GM23338 (cell line): Measurements from ENCODE around the gene N4BP2. TPM values are rescaled to one million over a fixed set of nuclear protein-coding genes. Genes with fewer than 3 reads are reported as not detected.

Experiments used
- ATAC-seq: fragments of 200-7000 bp; cut with Tn5 transposase; 3 replicates; pipeline ENCODE4 v1.9.1; 2020
- DNase-seq: peaks from one replicate; pipeline ENCODE4 v3.0.0-alpha.2; 2015; ENCODE audit warnings: low spot score
- H2AFZ ChIP-seq: fragments of 200-600 bp; sonication (generic); 2 replicates; pipeline ENCODE4 v1.8.0; 2016; ENCODE audit warnings: antibody characterized with exemption, mild to moderate bottlenecking, moderate library complexity
- H3F3A ChIP-seq: fragments of 200-600 bp; sonication (generic); replicated peaks from 2 replicates; pipeline ENCODE4 v1.8.0; 2017; ENCODE audit warnings: antibody characterized with exemption, mixed run types, low read depth
- H3K27ac ChIP-seq: fragments of 200-600 bp; sonication (generic); 2 replicates; pipeline ENCODE4 v1.6.1; 2016; ENCODE audit warnings: low read depth
- H3K27me3 ChIP-seq: fragments of 200-600 bp; sonication (generic); 2 replicates; pipeline ENCODE4 v1.8.0; 2016; ENCODE audit warnings: mild to moderate bottlenecking, mixed run types, moderate library complexity; ENCODE audit not compliant: insufficient read depth
- H3K36me3 ChIP-seq: fragments of 200-600 bp; sonication (generic); 2 replicates; pipeline ENCODE4 v1.8.0; 2016; ENCODE audit warnings: mild to moderate bottlenecking; ENCODE audit not compliant: insufficient read depth
- H3K4me1 ChIP-seq: fragments of 200-600 bp; sonication (generic); 2 replicates; pipeline ENCODE4 v1.8.0; 2016; ENCODE audit warnings: mild to moderate bottlenecking, moderate library complexity; ENCODE audit not compliant: insufficient read depth
- H3K4me2 ChIP-seq: fragments of 200-600 bp; sonication (generic); 2 replicates; pipeline ENCODE4 v1.7.1; 2017; ENCODE audit warnings: mixed run types
- H3K4me3 ChIP-seq: fragments of 200-600 bp; sonication (generic); 2 replicates; pipeline ENCODE4 v1.6.1; 2016; ENCODE audit warnings: mixed run types
- H3K79me2 ChIP-seq: fragments of 200-600 bp; sonication (generic); replicated peaks from 2 replicates; pipeline ENCODE4 v1.8.0; 2017; ENCODE audit warnings: mild to moderate bottlenecking; ENCODE audit not compliant: insufficient read depth
- H3K9me2 ChIP-seq: fragments of 200-600 bp; sonication (generic); 2 replicates; pipeline ENCODE4 v1.8.0; 2017; ENCODE audit not compliant: insufficient read depth
- H4K20me1 ChIP-seq: fragments of 200-600 bp; sonication (generic); replicated peaks from 2 replicates; pipeline ENCODE4 v1.8.0; 2017; ENCODE audit warnings: mild to moderate bottlenecking; ENCODE audit not compliant: insufficient read depth
- H3K27ac Mint-ChIP-seq: 2 replicates; pipeline ENCODE4 v1.8.0; 2020; ENCODE audit warnings: inconsistent platforms, mild to moderate bottlenecking, moderate library complexity, mixed read lengths
- H3K27me3 Mint-ChIP-seq: 3 replicates; pipeline ENCODE4 v1.8.0; 2022; ENCODE audit warnings: low read depth, mild to moderate bottlenecking, moderate library complexity, mixed read lengths, inconsistent platforms; ENCODE audit not compliant: insufficient read depth, poor library complexity
- H3K36me3 Mint-ChIP-seq: 3 replicates; pipeline ENCODE4 v1.8.0; 2021; ENCODE audit warnings: low read depth, mild to moderate bottlenecking, inconsistent platforms, moderate library complexity, mixed read lengths
- H3K4me1 Mint-ChIP-seq: 3 replicates; pipeline ENCODE4 v1.8.0; 2020; ENCODE audit warnings: mild to moderate bottlenecking, inconsistent platforms, mixed read lengths
- H3K4me3 Mint-ChIP-seq: 3 replicates; pipeline ENCODE4 v1.8.0; 2021; ENCODE audit warnings: moderate library complexity, mild to moderate bottlenecking, inconsistent platforms, mixed read lengths
- H3K9me3 Mint-ChIP-seq: 3 replicates; pipeline ENCODE4 v1.8.0; 2020; ENCODE audit warnings: moderate library complexity, mild to moderate bottlenecking, inconsistent platforms, mixed read lengths
- CTCF ChIP-seq, 2 experiments: fragments of 200-600 bp in 1 of 2; sonication (generic) in 1 of 2; conservative IDR thresholded peaks; 2 replicates each; pipeline versions ENCODE4 v1.5.1 to v1.6.1; 2016 to 2017; ENCODE audit warnings: antibody characterized with exemption in 2 of 2, low read depth in 2 of 2, mild to moderate bottlenecking in 2 of 2, moderate library complexity in 1 of 2
- ETS1 ChIP-seq: IDR thresholded peaks from 2 replicates; pipeline ENCODE4 v1.6.1; 2016; ENCODE audit warnings: antibody characterized with exemption
- EZH2 ChIP-seq: fragments of 200-600 bp; sonication (generic); IDR thresholded peaks from one replicate; pipeline ENCODE4 v1.8.0; 2017; ENCODE audit warnings: antibody characterized with exemption, mild to moderate bottlenecking, low read depth; ENCODE audit not compliant: unreplicated experiment
- EZH2phosphoT487 ChIP-seq: fragments of 200-600 bp; sonication (generic); IDR thresholded peaks from one replicate; pipeline ENCODE4 v1.8.1; 2018; ENCODE audit warnings: antibody characterized with exemption; ENCODE audit not compliant: unreplicated experiment
- JUNB ChIP-seq: IDR thresholded peaks from one replicate; pipeline ENCODE4 v1.6.1; 2016; ENCODE audit warnings: antibody characterized with exemption; ENCODE audit not compliant: unreplicated experiment
- NANOG ChIP-seq: IDR thresholded peaks from 2 replicates; pipeline ENCODE4 v1.6.1; 2016; ENCODE audit warnings: antibody characterized with exemption, borderline replicate concordance
- POLR2AphosphoS5 ChIP-seq: IDR thresholded peaks from 2 replicates; pipeline ENCODE4 v1.6.1; 2016; ENCODE audit warnings: antibody characterized with exemption, low read depth
- STAT1 ChIP-seq: IDR thresholded peaks from one replicate; pipeline ENCODE4 v1.6.1; 2016; ENCODE audit warnings: antibody characterized with exemption; ENCODE audit not compliant: unreplicated experiment
- ZNF114 ChIP-seq: fragments of 250-450 bp; sonication (Bioruptor Pico); IDR thresholded peaks from 2 replicates; pipeline ENCODE4 v1.5.0; 2020; ENCODE audit warnings: mild to moderate bottlenecking, moderate library complexity
- polyA plus RNA-seq: library from polyadenylated mRNA; unstranded; fragments of >200 nt; fragmentation: Nextera tagmentation; extraction: Ambion mirVana; gene quantifications from 2 replicates; pipeline ENCODE4 v1.2.1, GENCODE V29; 2016
- total RNA-seq: library from RNA; depleted of rRNA; stranded (reverse); fragments of >200 nt; shearing (Covaris generic); gene quantifications from 2 replicates; pipeline ENCODE4 v1.2.3, GENCODE V29; 2014
- TF ChIP-seq, protein P1 (sequence below): IDR thresholded peaks from one replicate; pipeline ENCODE4 v1.6.1; 2018; ENCODE audit warnings: antibody characterized with exemption; ENCODE audit not compliant: unreplicated experiment

The N4BP2 gene
- total and polyA plus RNA-seq, 2 experiments from 2014 or later: 25.6 to 46.3 TPM

DNA sequence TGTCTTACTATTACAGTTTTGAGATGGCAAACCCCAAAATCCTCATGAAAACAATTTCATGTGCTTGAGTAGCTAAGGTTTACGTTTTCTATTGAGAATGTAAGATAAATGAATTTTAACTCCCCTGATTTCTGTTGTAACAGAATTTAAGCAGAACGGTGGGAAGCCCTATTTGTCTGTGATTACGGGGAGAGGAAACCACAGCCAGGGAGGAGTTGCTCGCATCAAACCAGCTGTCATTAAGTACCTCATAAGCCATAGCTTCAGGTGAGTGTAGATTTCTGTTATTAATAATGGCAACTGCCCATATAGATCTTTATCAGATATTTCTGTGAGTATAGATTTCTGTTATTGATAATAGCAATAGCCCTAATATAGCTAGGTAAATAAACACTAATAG lies 96.0 kb downstream of the N4BP2 start:
- Mint-ChIP-seq H3K36me3 (peaks cover 45% of the 10 kb centered on the region), H3K27me3 (peaks cover 3% of the 10 kb centered on the region), H3K4me3 (no peak overlapping the region), H3K27ac (no peak overlapping the region), H3K9me3 (peaks cover 30% of the 10 kb centered on the region), H3K4me1 (no peaks in the 10 kb centered on the region)
- no peaks in the 10 kb centered on the region for H4K20me1 ChIP-seq
- H3K4me3 ChIP-seq: no peak overlapping the region
- ATAC-seq (no peak), DNase-seq (no peak)
- no peaks in the 10 kb centered on the region for H3F3A ChIP-seq
- no peak overlapping the region for H3K27ac ChIP-seq
- no peaks in the 10 kb centered on the region for H3K4me1 ChIP-seq
- TF ChIP-seq ETS1: no peak
- 0 out of 2 replicates have a peak, but pooled peaks cover 3% of the 10 kb centered on the region for H3K79me2 ChIP-seq
- H2AFZ ChIP-seq: no peak overlapping the region
- H3K36me3 ChIP-seq: peaks cover 4% of the 10 kb centered on the region; the same call in 1 of the 2 replicates
- H3K4me2 ChIP-seq: no peak overlapping the region
- no peaks in the 10 kb centered on the region for H3K9me2 ChIP-seq
- no peaks in the 10 kb centered on the region for H3K27me3 ChIP-seq

GRCh38 chr4:40157436-40157835 lies 100.8 kb downstream of the N4BP2 start:
- Histone ChIP-seq H3K36me3 (no peaks in the 10 kb centered on the region; the same call in 1 of the 2 replicates), H3K4me2 (no peak overlapping the region), H3K9me2 (no peaks in the 10 kb centered on the region), H3K79me2 (no peaks in the 10 kb centered on the region), H3F3A (no peaks in the 10 kb centered on the region), H2AFZ (no peak overlapping the region), H3K4me1 (peaks cover 5% of the 10 kb centered on the region; the same call in 1 of the 2 replicates), H3K4me3 (no peak overlapping the region), H3K27ac (no peak overlapping the region), H4K20me1 (no peaks in the 10 kb centered on the region), H3K27me3 (no peaks in the 10 kb centered on the region)
- Mint-ChIP-seq H3K36me3 (peaks cover 12% of the 10 kb centered on the region; the same call in 2 of the 3 replicates), H3K9me3 (no peaks in the 10 kb centered on the region), H3K27me3 (no peaks in the 10 kb centered on the region), H3K4me3 (no peak overlapping the region), H3K27ac (no peak overlapping the region), H3K4me1 (peaks cover 11% of the 10 kb centered on the region; the same call in 2 of the 3 replicates)
- no peak for TF ChIP-seq JUNB
- TF ChIP-seq ZNF114: no peak
- TF ChIP-seq STAT1: no peak
- no peak for TF ChIP-seq EZH2
- no peak for TF ChIP-seq POLR2AphosphoS5
- no peak for TF ChIP-seq NANOG
- TF ChIP-seq ETS1: no peak
- TF ChIP-seq CTCF (conservative IDR thresholded peaks at IDR 0.05; ENCODE audit: low read depth in 2 of 2): no peak
- TF ChIP-seq, protein P1, sequence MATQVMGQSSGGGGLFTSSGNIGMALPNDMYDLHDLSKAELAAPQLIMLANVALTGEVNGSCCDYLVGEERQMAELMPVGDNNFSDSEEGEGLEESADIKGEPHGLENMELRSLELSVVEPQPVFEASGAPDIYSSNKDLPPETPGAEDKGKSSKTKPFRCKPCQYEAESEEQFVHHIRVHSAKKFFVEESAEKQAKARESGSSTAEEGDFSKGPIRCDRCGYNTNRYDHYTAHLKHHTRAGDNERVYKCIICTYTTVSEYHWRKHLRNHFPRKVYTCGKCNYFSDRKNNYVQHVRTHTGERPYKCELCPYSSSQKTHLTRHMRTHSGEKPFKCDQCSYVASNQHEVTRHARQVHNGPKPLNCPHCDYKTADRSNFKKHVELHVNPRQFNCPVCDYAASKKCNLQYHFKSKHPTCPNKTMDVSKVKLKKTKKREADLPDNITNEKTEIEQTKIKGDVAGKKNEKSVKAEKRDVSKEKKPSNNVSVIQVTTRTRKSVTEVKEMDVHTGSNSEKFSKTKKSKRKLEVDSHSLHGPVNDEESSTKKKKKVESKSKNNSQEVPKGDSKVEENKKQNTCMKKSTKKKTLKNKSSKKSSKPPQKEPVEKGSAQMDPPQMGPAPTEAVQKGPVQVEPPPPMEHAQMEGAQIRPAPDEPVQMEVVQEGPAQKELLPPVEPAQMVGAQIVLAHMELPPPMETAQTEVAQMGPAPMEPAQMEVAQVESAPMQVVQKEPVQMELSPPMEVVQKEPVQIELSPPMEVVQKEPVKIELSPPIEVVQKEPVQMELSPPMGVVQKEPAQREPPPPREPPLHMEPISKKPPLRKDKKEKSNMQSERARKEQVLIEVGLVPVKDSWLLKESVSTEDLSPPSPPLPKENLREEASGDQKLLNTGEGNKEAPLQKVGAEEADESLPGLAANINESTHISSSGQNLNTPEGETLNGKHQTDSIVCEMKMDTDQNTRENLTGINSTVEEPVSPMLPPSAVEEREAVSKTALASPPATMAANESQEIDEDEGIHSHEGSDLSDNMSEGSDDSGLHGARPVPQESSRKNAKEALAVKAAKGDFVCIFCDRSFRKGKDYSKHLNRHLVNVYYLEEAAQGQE: no peak
- TF ChIP-seq EZH2phosphoT487: no peak
- DNase-seq (no peak), ATAC-seq (no peak)
